ENCODE data around the gene ETS1. TPM values are rescaled to one million over a fixed set of nuclear protein-coding genes. Genes with fewer than 3 reads are reported as not detected.

Gene ETS1
- total RNA-seq, 1 experiment from 2014 or later = 1.1 TPM

DNA sequence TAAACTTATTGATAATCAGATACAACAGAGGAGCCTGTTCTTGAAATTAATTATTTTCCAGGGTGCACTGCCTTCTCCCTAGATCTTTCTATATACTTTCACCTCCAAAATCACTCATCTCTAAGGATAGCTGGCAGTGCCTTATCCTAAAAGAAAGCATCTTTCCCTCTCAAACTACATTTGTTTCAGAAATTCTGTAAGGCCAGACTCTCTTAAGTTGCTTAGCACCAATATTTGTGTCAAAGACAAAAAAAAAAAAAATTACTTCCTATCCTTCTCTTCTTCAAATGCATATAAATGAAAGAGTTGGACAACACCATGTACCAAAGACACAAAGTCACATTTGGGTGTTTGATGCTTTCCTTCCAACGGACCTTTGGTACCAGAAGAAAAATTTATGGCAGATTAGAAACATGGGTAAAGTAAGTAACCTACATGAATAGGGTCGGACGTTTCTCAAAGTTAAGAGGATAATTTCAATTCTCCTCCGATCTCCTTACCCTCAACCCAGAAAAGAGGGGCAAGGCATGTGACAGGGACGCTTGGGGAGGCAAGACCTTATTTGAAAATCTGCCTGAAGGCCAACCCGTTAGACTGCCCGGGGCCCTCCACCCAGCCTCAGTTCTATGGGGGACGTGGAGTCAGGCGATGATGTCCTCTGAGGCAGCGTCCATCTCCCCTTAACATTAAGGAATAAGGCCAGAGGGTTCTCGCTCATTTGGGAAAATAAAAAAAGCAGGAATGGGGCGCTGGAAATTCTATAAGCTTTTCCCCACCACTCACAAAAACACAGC lies 66.3 kb downstream of the ETS1 start:
- H3K9me3 Mint-ChIP-seq (ENCODE audit: unreplicated experiment) = no peaks in the 10 kb centered on the region
- no peaks in the 10 kb centered on the region for H3K36me3 ChIP-seq (ENCODE audit: control insufficient read depth, insufficient read depth, low read length)
- H3K4me3 ChIP-seq (ENCODE audit: low read depth, low read length) = no peak overlapping the region
- intact Hi-C loops (cut with micrococcal nuclease; ENCODE audit: unreplicated experiment) = no loop called here
- TF ChIP-seq, protein P1, sequence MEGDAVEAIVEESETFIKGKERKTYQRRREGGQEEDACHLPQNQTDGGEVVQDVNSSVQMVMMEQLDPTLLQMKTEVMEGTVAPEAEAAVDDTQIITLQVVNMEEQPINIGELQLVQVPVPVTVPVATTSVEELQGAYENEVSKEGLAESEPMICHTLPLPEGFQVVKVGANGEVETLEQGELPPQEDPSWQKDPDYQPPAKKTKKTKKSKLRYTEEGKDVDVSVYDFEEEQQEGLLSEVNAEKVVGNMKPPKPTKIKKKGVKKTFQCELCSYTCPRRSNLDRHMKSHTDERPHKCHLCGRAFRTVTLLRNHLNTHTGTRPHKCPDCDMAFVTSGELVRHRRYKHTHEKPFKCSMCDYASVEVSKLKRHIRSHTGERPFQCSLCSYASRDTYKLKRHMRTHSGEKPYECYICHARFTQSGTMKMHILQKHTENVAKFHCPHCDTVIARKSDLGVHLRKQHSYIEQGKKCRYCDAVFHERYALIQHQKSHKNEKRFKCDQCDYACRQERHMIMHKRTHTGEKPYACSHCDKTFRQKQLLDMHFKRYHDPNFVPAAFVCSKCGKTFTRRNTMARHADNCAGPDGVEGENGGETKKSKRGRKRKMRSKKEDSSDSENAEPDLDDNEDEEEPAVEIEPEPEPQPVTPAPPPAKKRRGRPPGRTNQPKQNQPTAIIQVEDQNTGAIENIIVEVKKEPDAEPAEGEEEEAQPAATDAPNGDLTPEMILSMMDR (IDR thresholded peaks at IDR 0.05; ENCODE audit: insufficient read depth in 1 of 2, low read depth in 1 of 2, low read length in 1 of 2, severe bottlenecking in 1 of 2, unreplicated experiment in 1 of 2) = no peak
- no peaks in the 10 kb centered on the region for H3K9me3 ChIP-seq
- peaks cover 3% of the 10 kb centered on the region for H3K27me3 ChIP-seq (replicated peaks; ENCODE audit: control insufficient read depth, insufficient read depth, low read length)
- CTCF ChIA-PET = interaction anchor here (0.7 kb wide), 1 partner anchor 59 kb away, joined by 6 read pairs; no protein-coding TSS in a partner anchor
- no peak overlapping the region for H3K27ac Mint-ChIP-seq (ENCODE audit: unreplicated experiment)
- H3K27me3 Mint-ChIP-seq (ENCODE audit: insufficient read depth, unreplicated experiment) = peaks cover 34% of the 10 kb centered on the region
- H3K4me3 Mint-ChIP-seq (ENCODE audit: unreplicated experiment) = peak overlapping the region; percentile 79
- H3K4me1 ChIP-seq = peaks cover 7% of the 10 kb centered on the region; the same call in 1 of the 2 replicates
- no peaks in the 10 kb centered on the region for H3K36me3 Mint-ChIP-seq (ENCODE audit: insufficient read depth, unreplicated experiment)
- peaks cover 9% of the 10 kb centered on the region for H3K4me1 Mint-ChIP-seq (ENCODE audit: low read depth, unreplicated experiment)
- no peak for DNase-seq
- no TSS peak for BruUV-seq (replicated peaks)
- POLR2A ChIA-PET = no interaction called here

DNA sequence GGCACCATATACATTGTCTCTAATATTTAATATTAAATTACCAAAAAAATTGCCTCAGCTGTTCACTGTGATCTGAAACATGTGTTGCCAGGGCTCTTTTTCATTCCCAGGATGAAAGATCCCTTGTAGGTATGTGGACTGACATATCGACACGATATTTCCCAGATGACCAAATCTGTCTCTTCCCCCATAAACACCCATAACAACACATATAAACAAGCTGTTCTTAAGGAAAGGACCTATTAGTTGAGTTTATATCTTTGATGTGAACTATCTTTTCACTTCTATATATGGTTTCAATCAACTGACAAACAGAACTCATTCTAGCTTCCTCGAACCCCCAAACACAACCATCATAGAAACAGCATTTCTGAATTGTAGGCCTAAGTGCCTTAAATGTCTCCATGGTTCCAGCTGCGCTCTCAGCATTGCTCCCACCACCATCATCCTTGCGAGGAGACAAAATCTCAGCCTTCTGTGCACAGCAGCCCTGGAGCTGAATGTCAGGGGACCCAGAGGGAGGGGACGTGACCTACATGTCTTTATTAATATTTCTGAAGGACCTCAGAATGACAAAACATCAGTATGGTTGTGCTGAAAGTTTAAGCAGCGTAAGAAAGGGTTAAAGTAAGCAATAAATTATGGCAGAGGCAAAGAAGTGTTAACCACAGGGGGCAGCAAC lies 67.0 kb downstream of the ETS1 start:
- CTCF ChIA-PET = no interaction called here
- no peaks in the 10 kb centered on the region for H3K36me3 ChIP-seq (ENCODE audit: control insufficient read depth, insufficient read depth, low read length)
- H3K4me3 ChIP-seq (ENCODE audit: low read depth, low read length) = no peak overlapping the region
- peaks cover 3% of the 10 kb centered on the region for H3K27me3 ChIP-seq (replicated peaks; ENCODE audit: control insufficient read depth, insufficient read depth, low read length)
- H3K4me1 ChIP-seq = peaks cover 7% of the 10 kb centered on the region; the same call in 1 of the 2 replicates
- intact Hi-C loops (cut with micrococcal nuclease; ENCODE audit: unreplicated experiment) = no loop called here
- POLR2A ChIA-PET = no interaction called here
- Mint-ChIP-seq H3K9me3 (ENCODE audit: unreplicated experiment) (no peaks in the 10 kb centered on the region), H3K4me1 (ENCODE audit: low read depth, unreplicated experiment) (peaks cover 9% of the 10 kb centered on the region), H3K27me3 (ENCODE audit: insufficient read depth, unreplicated experiment) (peaks cover 31% of the 10 kb centered on the region), H3K36me3 (ENCODE audit: insufficient read depth, unreplicated experiment) (no peaks in the 10 kb centered on the region), H3K27ac (ENCODE audit: unreplicated experiment) (no peak overlapping the region), H3K4me3 (ENCODE audit: unreplicated experiment) (peak overlapping the region; percentile 79)
- no TSS peak for BruUV-seq (replicated peaks)
- no peak for DNase-seq
- H3K9me3 ChIP-seq = no peaks in the 10 kb centered on the region
- TF ChIP-seq, protein P1 (IDR thresholded peaks at IDR 0.05; ENCODE audit: insufficient read depth in 1 of 2, low read depth in 1 of 2, low read length in 1 of 2, severe bottlenecking in 1 of 2, unreplicated experiment in 1 of 2) = no peak

DNA sequence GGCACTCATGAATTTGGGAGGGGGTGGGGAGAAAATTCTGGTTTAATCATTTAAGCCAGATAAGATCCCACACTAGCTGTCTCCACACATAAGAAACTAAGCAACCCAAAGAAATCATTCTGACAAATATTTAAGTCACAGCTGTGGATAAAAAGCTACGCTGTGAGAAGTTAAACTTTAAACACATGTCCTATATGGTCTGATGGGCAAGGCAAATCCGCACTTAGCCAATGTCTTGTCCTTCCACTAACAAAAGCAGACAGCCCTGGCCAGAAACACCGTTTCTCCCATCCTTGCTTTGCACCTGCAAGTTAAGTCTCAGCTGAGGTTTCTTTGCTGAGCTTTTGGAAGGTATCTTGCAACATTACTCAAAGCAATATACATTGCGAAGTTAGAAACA lies 68.0 kb downstream of the ETS1 start:
- Mint-ChIP-seq H3K36me3 (ENCODE audit: insufficient read depth, unreplicated experiment) (no peaks in the 10 kb centered on the region), H3K27ac (ENCODE audit: unreplicated experiment) (no peak overlapping the region), H3K9me3 (ENCODE audit: unreplicated experiment) (no peaks in the 10 kb centered on the region), H3K27me3 (ENCODE audit: insufficient read depth, unreplicated experiment) (peaks cover 36% of the 10 kb centered on the region), H3K4me1 (ENCODE audit: low read depth, unreplicated experiment) (peaks cover 9% of the 10 kb centered on the region), H3K4me3 (ENCODE audit: unreplicated experiment) (no peak overlapping the region)
- no peak overlapping the region for H3K4me3 ChIP-seq (ENCODE audit: low read depth, low read length)
- no peak for DNase-seq
- TF ChIP-seq, protein P1 (IDR thresholded peaks at IDR 0.05; ENCODE audit: insufficient read depth in 1 of 2, low read depth in 1 of 2, low read length in 1 of 2, severe bottlenecking in 1 of 2, unreplicated experiment in 1 of 2) = no peak
- no peaks in the 10 kb centered on the region for H3K9me3 ChIP-seq
- ChIA-PET POLR2A (no interaction called here), CTCF (no interaction called here)
- peaks cover 3% of the 10 kb centered on the region for H3K27me3 ChIP-seq (replicated peaks; ENCODE audit: control insufficient read depth, insufficient read depth, low read length)
- BruUV-seq (replicated peaks) = no TSS peak
- intact Hi-C loops (cut with micrococcal nuclease; ENCODE audit: unreplicated experiment) = no loop called here
- H3K4me1 ChIP-seq = peaks cover 7% of the 10 kb centered on the region; the same call in 1 of the 2 replicates
- H3K36me3 ChIP-seq (ENCODE audit: control insufficient read depth, insufficient read depth, low read length) = no peaks in the 10 kb centered on the region

Measured in Caco-2 (cell line).